HepG2 (cell line): ENCODE results near the gene GAS2. TPM values are rescaled to one million over a fixed set of nuclear protein-coding genes. Genes with fewer than 3 reads are reported as not detected.

Experiments used
- BCL6 ChIP-seq: IDR thresholded peaks from 2 replicates; pipeline ENCODE4 v1.6.1; 2016; ENCODE audit warnings: missing genetic modification reagents, missing compliant biosample characterization
- IRX3 ChIP-seq: sonication (generic); formaldehyde crosslinking; IDR thresholded peaks from 2 replicates; pipeline ENCODE4 v1.8.1; 2023; ENCODE audit warnings: mild to moderate bottlenecking, low read depth, missing genetic modification reagents, borderline replicate concordance
- ISL2 ChIP-seq: sonication (generic); formaldehyde crosslinking; IDR thresholded peaks from 2 replicates; pipeline ENCODE4 v1.5.0; 2020; ENCODE audit warnings: missing genetic modification reagents
- MZF1 ChIP-seq: sonication (generic); formaldehyde crosslinking; IDR thresholded peaks from 2 replicates; pipeline ENCODE4 v1.8.1; 2023; ENCODE audit warnings: mild to moderate bottlenecking, missing genetic modification reagents, borderline replicate concordance
- REL ChIP-seq: sonication (generic); formaldehyde crosslinking; conservative IDR thresholded peaks from 2 replicates; pipeline ENCODE4 v1.8.0; 2022; ENCODE audit warnings: mild to moderate bottlenecking, missing genetic modification reagents, moderate library complexity
- SOX5 ChIP-seq: IDR thresholded peaks from 2 replicates; pipeline ENCODE4 v1.6.1; 2016; ENCODE audit warnings: borderline replicate concordance
- SYNCRIP ChIP-seq: fragments of 200-400 bp; formaldehyde crosslinking; IDR thresholded peaks from 2 replicates; pipeline ENCODE4 v1.6.1; 2018; ENCODE audit warnings: mild to moderate bottlenecking, low read depth, low read length; ENCODE audit not compliant: insufficient read depth
- TP53 ChIP-seq: sonication (generic); formaldehyde crosslinking; conservative IDR thresholded peaks from 2 replicates; pipeline ENCODE4 v1.4.0; 2020; ENCODE audit warnings: missing genetic modification reagents
- ZBTB42 ChIP-seq: sonication (generic); formaldehyde crosslinking; IDR thresholded peaks from 2 replicates; pipeline ENCODE4 v1.5.0; 2020; ENCODE audit warnings: mild to moderate bottlenecking, missing genetic modification reagents
- ZBTB8A ChIP-seq: sonication (generic); formaldehyde crosslinking; IDR thresholded peaks from 2 replicates; pipeline ENCODE4 v1.4.0; 2020; ENCODE audit warnings: mild to moderate bottlenecking, low read depth, missing genetic modification reagents, borderline replicate concordance
- ZNF260 ChIP-seq: sonication (generic); formaldehyde crosslinking; IDR thresholded peaks from 2 replicates; pipeline ENCODE4 v1.4.0; 2020; ENCODE audit warnings: missing genetic modification reagents, low read depth, mild to moderate bottlenecking, borderline replicate concordance
- ZNF333 ChIP-seq: sonication (generic); formaldehyde crosslinking; IDR thresholded peaks from 2 replicates; pipeline ENCODE4 v1.4.0; 2020; ENCODE audit warnings: mild to moderate bottlenecking, missing genetic modification reagents, borderline replicate concordance
- ZNF550 ChIP-seq: sonication (generic); formaldehyde crosslinking; IDR thresholded peaks from 2 replicates; pipeline ENCODE4 v1.4.0; 2020; ENCODE audit warnings: mild to moderate bottlenecking, missing genetic modification reagents, borderline replicate concordance
- ZNF672 ChIP-seq: sonication (generic); formaldehyde crosslinking; IDR thresholded peaks from 2 replicates; pipeline ENCODE4 v1.8.1; 2022; ENCODE audit warnings: missing genetic modification reagents
- ZNF724P ChIP-seq: sonication (generic); formaldehyde crosslinking; IDR thresholded peaks from 2 replicates; pipeline ENCODE4 v1.8.0; 2022; ENCODE audit warnings: missing genetic modification reagents, borderline replicate concordance
- ZNF790 ChIP-seq: sonication (generic); formaldehyde crosslinking; IDR thresholded peaks from 2 replicates; pipeline ENCODE4 v1.8.0; 2022; ENCODE audit warnings: missing genetic modification reagents, mild to moderate bottlenecking, borderline replicate concordance
- polyA plus RNA-seq, 8 experiments: library from polyadenylated mRNA; depleted of rRNA in 3 of 8; stranded (reverse) in 7 of 8; unstranded in 1 of 8; fragments of >200 nt; fragmentation: Illumina TruSeq in 4 of 8; extraction: Trizol in 4 of 8; gene quantifications; 2 replicates each; pipeline versions ENCODE4 v1.2.1 to v1.2.3, GENCODE V29; 2011 to 2016; ENCODE audit warnings: low read depth in 4 of 8, missing spikeins in 1 of 8, mixed read lengths in 1 of 8; ENCODE audit not compliant: insufficient read depth in 1 of 8
- total RNA-seq, 5 experiments: library from RNA; depleted of rRNA; stranded (reverse); fragments of >200 nt; fragmentation: Illumina TruSeq; extraction: Trizol; gene quantifications; 2 replicates each; pipeline ENCODE4 v1.2.3, GENCODE V29; 2016; ENCODE audit warnings: low read depth in 1 of 5
- TF ChIP-seq, protein P1 (sequence below), 2 experiments: fragments of 450-650 bp in 1 of 2; sonication (generic) in 1 of 2; formaldehyde crosslinking; IDR thresholded peaks; 2 replicates each; pipeline versions ENCODE4 v1.5.0 to v1.8.0; 2020 to 2022; ENCODE audit warnings: mild to moderate bottlenecking in 1 of 2, missing genetic modification reagents in 1 of 2
- TF ChIP-seq, protein P2 (sequence below): sonication (generic); formaldehyde crosslinking; conservative IDR thresholded peaks from 2 replicates; pipeline ENCODE4 v1.8.0; 2022; ENCODE audit warnings: missing genetic modification reagents
- TF ChIP-seq, protein P3 (sequence below): sonication (generic); formaldehyde crosslinking; IDR thresholded peaks from 2 replicates; pipeline ENCODE4 v1.5.1; 2020; ENCODE audit warnings: missing genetic modification reagents, mild to moderate bottlenecking, borderline replicate concordance
- TF ChIP-seq, protein P4 (sequence below): sonication (generic); formaldehyde crosslinking; IDR thresholded peaks from 2 replicates; pipeline ENCODE4 v1.9.0; 2021; ENCODE audit warnings: missing genetic modification reagents, mild to moderate bottlenecking, borderline replicate concordance
- TF ChIP-seq, protein P5 (sequence below): sonication (generic); formaldehyde crosslinking; IDR thresholded peaks from 2 replicates; pipeline ENCODE4 v1.4.0; 2020; ENCODE audit warnings: mild to moderate bottlenecking, missing genetic modification reagents

GAS2 gene
- total and polyA plus RNA-seq, 2 of the 13 experiments (the other 11 are each of a cell fraction or from before 2014, with no cell fraction given) = 26.0 to 85.1 TPM

DNA sequence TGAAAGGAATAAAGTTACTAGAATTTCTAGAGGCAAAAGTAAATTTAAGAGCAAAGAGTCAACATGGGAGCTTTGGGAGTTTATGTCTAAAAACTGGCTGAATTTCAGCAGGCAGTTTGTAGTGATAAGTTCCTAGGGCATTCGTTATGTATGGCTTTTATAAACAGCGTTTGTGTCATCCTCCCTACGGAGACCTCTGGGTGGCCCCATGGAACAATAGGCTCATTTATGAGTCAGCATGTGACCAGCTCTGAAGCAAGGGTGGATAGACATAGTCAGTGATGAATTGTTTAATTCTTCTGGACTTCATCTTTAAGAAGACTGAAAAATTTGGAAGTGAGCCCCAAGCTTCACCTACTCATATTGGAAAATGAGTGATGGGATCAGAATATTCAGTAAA is 126.1 kb downstream of the GAS2 start (continued):
- TF ChIP-seq ZNF550 (no peak), MZF1 (CRISPR knock-in tag) (no peak), ZNF333 (CRISPR knock-in tag) (no peak), REL (CRISPR knock-in tag) (no peak), ZBTB8A (CRISPR knock-in tag) (no peak), TP53 (no peak), ZNF724P (CRISPR knock-in tag) (no peak), ISL2 (CRISPR knock-in tag) (no peak), ZBTB42 (CRISPR knock-in tag) (no peak), SOX5 (CRISPR knock-in tag) (peak; percentile 99), SYNCRIP (no peak), ZNF672 (CRISPR knock-in tag) (no peak), IRX3 (CRISPR knock-in tag) (no peak), BCL6 (CRISPR knock-in tag) (peak; percentile 20; the same call in 1 of the 2 replicates), ZNF790 (no peak), ZNF260 (CRISPR knock-in tag) (no peak)
- TF ChIP-seq, protein P1, sequence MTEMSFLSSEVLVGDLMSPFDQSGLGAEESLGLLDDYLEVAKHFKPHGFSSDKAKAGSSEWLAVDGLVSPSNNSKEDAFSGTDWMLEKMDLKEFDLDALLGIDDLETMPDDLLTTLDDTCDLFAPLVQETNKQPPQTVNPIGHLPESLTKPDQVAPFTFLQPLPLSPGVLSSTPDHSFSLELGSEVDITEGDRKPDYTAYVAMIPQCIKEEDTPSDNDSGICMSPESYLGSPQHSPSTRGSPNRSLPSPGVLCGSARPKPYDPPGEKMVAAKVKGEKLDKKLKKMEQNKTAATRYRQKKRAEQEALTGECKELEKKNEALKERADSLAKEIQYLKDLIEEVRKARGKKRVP (CRISPR knock-in tag; IDR thresholded peaks at IDR 0.05) = no peak
- TF ChIP-seq, protein P2, sequence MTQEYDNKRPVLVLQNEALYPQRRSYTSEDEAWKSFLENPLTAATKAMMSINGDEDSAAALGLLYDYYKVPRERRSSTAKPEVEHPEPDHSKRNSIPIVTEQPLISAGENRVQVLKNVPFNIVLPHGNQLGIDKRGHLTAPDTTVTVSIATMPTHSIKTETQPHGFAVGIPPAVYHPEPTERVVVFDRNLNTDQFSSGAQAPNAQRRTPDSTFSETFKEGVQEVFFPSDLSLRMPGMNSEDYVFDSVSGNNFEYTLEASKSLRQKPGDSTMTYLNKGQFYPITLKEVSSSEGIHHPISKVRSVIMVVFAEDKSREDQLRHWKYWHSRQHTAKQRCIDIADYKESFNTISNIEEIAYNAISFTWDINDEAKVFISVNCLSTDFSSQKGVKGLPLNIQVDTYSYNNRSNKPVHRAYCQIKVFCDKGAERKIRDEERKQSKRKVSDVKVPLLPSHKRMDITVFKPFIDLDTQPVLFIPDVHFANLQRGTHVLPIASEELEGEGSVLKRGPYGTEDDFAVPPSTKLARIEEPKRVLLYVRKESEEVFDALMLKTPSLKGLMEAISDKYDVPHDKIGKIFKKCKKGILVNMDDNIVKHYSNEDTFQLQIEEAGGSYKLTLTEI (CRISPR knock-in tag) = no peak
- TF ChIP-seq, protein P3, sequence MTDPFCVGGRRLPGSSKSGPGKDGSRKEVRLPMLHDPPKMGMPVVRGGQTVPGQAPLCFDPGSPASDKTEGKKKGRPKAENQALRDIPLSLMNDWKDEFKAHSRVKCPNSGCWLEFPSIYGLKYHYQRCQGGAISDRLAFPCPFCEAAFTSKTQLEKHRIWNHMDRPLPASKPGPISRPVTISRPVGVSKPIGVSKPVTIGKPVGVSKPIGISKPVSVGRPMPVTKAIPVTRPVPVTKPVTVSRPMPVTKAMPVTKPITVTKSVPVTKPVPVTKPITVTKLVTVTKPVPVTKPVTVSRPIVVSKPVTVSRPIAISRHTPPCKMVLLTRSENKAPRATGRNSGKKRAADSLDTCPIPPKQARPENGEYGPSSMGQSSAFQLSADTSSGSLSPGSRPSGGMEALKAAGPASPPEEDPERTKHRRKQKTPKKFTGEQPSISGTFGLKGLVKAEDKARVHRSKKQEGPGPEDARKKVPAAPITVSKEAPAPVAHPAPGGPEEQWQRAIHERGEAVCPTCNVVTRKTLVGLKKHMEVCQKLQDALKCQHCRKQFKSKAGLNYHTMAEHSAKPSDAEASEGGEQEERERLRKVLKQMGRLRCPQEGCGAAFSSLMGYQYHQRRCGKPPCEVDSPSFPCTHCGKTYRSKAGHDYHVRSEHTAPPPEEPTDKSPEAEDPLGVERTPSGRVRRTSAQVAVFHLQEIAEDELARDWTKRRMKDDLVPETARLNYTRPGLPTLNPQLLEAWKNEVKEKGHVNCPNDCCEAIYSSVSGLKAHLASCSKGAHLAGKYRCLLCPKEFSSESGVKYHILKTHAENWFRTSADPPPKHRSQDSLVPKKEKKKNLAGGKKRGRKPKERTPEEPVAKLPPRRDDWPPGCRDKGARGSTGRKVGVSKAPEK (CRISPR knock-in tag) = no peak
- TF ChIP-seq, protein P4, sequence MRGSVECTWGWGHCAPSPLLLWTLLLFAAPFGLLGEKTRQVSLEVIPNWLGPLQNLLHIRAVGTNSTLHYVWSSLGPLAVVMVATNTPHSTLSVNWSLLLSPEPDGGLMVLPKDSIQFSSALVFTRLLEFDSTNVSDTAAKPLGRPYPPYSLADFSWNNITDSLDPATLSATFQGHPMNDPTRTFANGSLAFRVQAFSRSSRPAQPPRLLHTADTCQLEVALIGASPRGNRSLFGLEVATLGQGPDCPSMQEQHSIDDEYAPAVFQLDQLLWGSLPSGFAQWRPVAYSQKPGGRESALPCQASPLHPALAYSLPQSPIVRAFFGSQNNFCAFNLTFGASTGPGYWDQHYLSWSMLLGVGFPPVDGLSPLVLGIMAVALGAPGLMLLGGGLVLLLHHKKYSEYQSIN (CRISPR knock-in tag) = no peak
- TF ChIP-seq, protein P5, sequence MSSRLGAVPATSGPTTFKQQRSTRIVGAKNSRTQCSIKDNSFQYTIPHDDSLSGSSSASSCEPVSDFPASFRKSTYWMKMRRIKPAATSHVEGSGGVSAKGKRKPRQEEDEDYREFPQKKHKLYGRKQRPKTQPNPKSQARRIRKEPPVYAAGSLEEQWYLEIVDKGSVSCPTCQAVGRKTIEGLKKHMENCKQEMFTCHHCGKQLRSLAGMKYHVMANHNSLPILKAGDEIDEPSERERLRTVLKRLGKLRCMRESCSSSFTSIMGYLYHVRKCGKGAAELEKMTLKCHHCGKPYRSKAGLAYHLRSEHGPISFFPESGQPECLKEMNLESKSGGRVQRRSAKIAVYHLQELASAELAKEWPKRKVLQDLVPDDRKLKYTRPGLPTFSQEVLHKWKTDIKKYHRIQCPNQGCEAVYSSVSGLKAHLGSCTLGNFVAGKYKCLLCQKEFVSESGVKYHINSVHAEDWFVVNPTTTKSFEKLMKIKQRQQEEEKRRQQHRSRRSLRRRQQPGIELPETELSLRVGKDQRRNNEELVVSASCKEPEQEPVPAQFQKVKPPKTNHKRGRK (CRISPR knock-in tag) = no peak
